Measurements from ENCODE around the gene THSD8. TPM values are rescaled to one million over a fixed set of nuclear protein-coding genes. Genes with fewer than 3 reads are reported as not detected.

Gene THSD8
- total and polyA plus RNA-seq, 2 donors (not counting 1 experiment from before 2014, with no cell fraction given) = not detected

- no peak for DNase-seq (ENCODE audit: low read depth in 2 of 2)
- peaks cover 67% of the 10 kb centered on the region for H3K27me3 ChIP-seq (ENCODE audit: control insufficient read depth, insufficient read depth, low read length)
Measured at GRCh38 chr19:12836529-12836863, 34.6 kb downstream of the THSD8 start.

GRCh38 chr19:12837225-12837624 lies 35.4 kb downstream of the THSD8 start:
- H3K9ac ChIP-seq (ENCODE audit: insufficient read depth, low read length) = no peak overlapping the region
- H3K27ac ChIP-seq (ENCODE audit: insufficient read depth, low read length) = no peak overlapping the region
- H3K4me2 ChIP-seq (ENCODE audit: extremely low read depth, insufficient read depth, low read length) = no peak overlapping the region
- H2AFZ ChIP-seq (ENCODE audit: low read length) = no peak overlapping the region
- no peak for TF ChIP-seq CTCF (conservative IDR thresholded peaks at IDR 0.05 in 1 of 2, IDR thresholded peaks at IDR 0.05 in 1 of 2; ENCODE audit: low read depth in 1 of 2, low read length in 2 of 2)
- H3K4me1 ChIP-seq (ENCODE audit: control insufficient read depth, extremely low read depth, insufficient read depth, low read length) = peaks cover 3% of the 10 kb centered on the region
- no peaks in the 10 kb centered on the region for H3K9me3 ChIP-seq (ENCODE audit: control insufficient read depth, insufficient read depth, low read depth, low read length)
- no peaks in the 10 kb centered on the region for H4K20me1 ChIP-seq (ENCODE audit: control insufficient read depth, extremely low read depth, insufficient read depth, low read length)
- no peaks in the 10 kb centered on the region for H3K36me3 ChIP-seq (ENCODE audit: control insufficient read depth, insufficient read depth, low read length)
- no peak for DNase-seq (ENCODE audit: low read depth in 2 of 2)
- H3K27me3 ChIP-seq (ENCODE audit: control insufficient read depth, insufficient read depth, low read length) = peaks cover 71% of the 10 kb centered on the region
- H3K79me2 ChIP-seq (ENCODE audit: control insufficient read depth, insufficient read depth, low read length) = no peaks in the 10 kb centered on the region
- H3K4me3 ChIP-seq (replicated peaks in 1 of 4; ENCODE audit: control extremely low read depth in 1 of 4, insufficient read depth in 1 of 4, low read depth in 3 of 4, low read length in 4 of 4) = no peak overlapping the region

More at GRCh38 chr19:12836529-12836863, 34.6 kb downstream of the THSD8 start:
- H3K36me3 ChIP-seq (ENCODE audit: control insufficient read depth, insufficient read depth, low read length) = no peaks in the 10 kb centered on the region
- peaks cover 3% of the 10 kb centered on the region for H3K4me1 ChIP-seq (ENCODE audit: control insufficient read depth, extremely low read depth, insufficient read depth, low read length)
- H3K4me2 ChIP-seq (ENCODE audit: extremely low read depth, insufficient read depth, low read length) = no peak overlapping the region
- no peak overlapping the region for H3K27ac ChIP-seq (ENCODE audit: insufficient read depth, low read length)
- H3K4me3 ChIP-seq (replicated peaks in 1 of 4; ENCODE audit: control extremely low read depth in 1 of 4, insufficient read depth in 1 of 4, low read depth in 3 of 4, low read length in 4 of 4) = no peak overlapping the region
- no peaks in the 10 kb centered on the region for H3K79me2 ChIP-seq (ENCODE audit: control insufficient read depth, insufficient read depth, low read length)
- TF ChIP-seq EZH2 (IDR thresholded peaks at IDR 0.05; ENCODE audit: low read length, missing control alignments) = peak; percentile 4
- no peak for TF ChIP-seq CTCF (conservative IDR thresholded peaks at IDR 0.05 in 1 of 2, IDR thresholded peaks at IDR 0.05 in 1 of 2; ENCODE audit: low read depth in 1 of 2, low read length in 2 of 2)
- H3K9me3 ChIP-seq (ENCODE audit: control insufficient read depth, insufficient read depth, low read depth, low read length) = no peaks in the 10 kb centered on the region
- H4K20me1 ChIP-seq (ENCODE audit: control insufficient read depth, extremely low read depth, insufficient read depth, low read length) = no peaks in the 10 kb centered on the region
- no peak overlapping the region for H2AFZ ChIP-seq (ENCODE audit: low read length)
- no peak overlapping the region for H3K9ac ChIP-seq (ENCODE audit: insufficient read depth, low read length)

- Histone ChIP-seq H3K4me2 (ENCODE audit: extremely low read depth, insufficient read depth, low read length) (peak within 1 kb of the TSS; percentile 35), H2AFZ (ENCODE audit: low read length) (no peak within 1 kb of the TSS), H3K27ac (ENCODE audit: insufficient read depth, low read length) (no peak within 1 kb of the TSS), H3K4me1 (ENCODE audit: control insufficient read depth, extremely low read depth, insufficient read depth, low read length) (peaks cover 3% of the 10 kb centered on the region), H3K9me3 (ENCODE audit: control insufficient read depth, insufficient read depth, low read depth, low read length) (no peaks in the 10 kb centered on the region), H3K79me2 (ENCODE audit: control insufficient read depth, insufficient read depth, low read length) (no peaks in the 10 kb centered on the region), H3K4me3 (replicated peaks in 1 of 4; ENCODE audit: control extremely low read depth in 1 of 4, insufficient read depth in 1 of 4, low read depth in 3 of 4, low read length in 4 of 4) (peak within 1 kb of the TSS in 2 of 4 experiments; percentile 16 to 28), H4K20me1 (ENCODE audit: control insufficient read depth, extremely low read depth, insufficient read depth, low read length) (no peaks in the 10 kb centered on the region), H3K9ac (ENCODE audit: insufficient read depth, low read length) (no peak within 1 kb of the TSS), H3K27me3 (ENCODE audit: control insufficient read depth, insufficient read depth, low read length) (peaks cover 66% of the 10 kb centered on the region), H3K36me3 (ENCODE audit: control insufficient read depth, insufficient read depth, low read length) (no peaks in the 10 kb centered on the region)
- DNase-seq (ENCODE audit: low read depth in 2 of 2) = no peak
- TF ChIP-seq EZH2 (IDR thresholded peaks at IDR 0.05; ENCODE audit: low read length, missing control alignments) (peak; percentile 87), CTCF (conservative IDR thresholded peaks at IDR 0.05 in 1 of 2, IDR thresholded peaks at IDR 0.05 in 1 of 2; ENCODE audit: low read depth in 1 of 2, low read length in 2 of 2) (no peak)
Measured at GRCh38 chr19:12838182-12838885, 36.5 kb downstream of the THSD8 start, which contains the start of gene MAST1. MAST1 (plus strand) TSS chr19:12838515; CDS start chr19:12838573, 58 bp downstream.

Data from fibroblast of lung (primary cell).